Activated CD8-positive, alpha-beta memory T cell treated with anti-CD3 and anti-CD28 coated beads for 1 hour (primary cell): ENCODE results near the gene WEE2.
"Not testable (repeated sequence)": the region's sequence is repeated elsewhere in the genome, so short reads cannot be mapped to it uniquely, and the experiment has no call there.

ENCODE experiments used
- DNase-seq, 2 donors: peaks; one replicate each; pipeline ENCODE4 v3.0.0-alpha.2; 2020; ENCODE audit warnings: low read depth in 1 of 2; ENCODE audit errors: extremely low read depth in 1 of 2

WEE2 gene

GRCh38 chr7:141689072-141689825 is 18.9 kb upstream of the WEE2 start:
- not testable (repeated sequence) for DNase-seq

- no peak for DNase-seq
Measured at GRCh38 chr7:141691540-141691939, 16.6 kb upstream of the WEE2 start.

GRCh38 chr7:141691961-141692360 is 16.2 kb upstream of the WEE2 start:
- DNase-seq: no peak

- DNase-seq: no peak
Measured at GRCh38 chr7:141693082-141693481, 15.1 kb upstream of the WEE2 start.

- DNase-seq: no peak
Measured at GRCh38 chr7:141695803-141696289, 12.3 kb upstream of the WEE2 start.

- DNase-seq: no peak
Measured at GRCh38 chr7:141696348-141696747, 11.8 kb upstream of the WEE2 start.

- DNase-seq: no peak
Measured at GRCh38 chr7:141697211-141697871, 10.8 kb upstream of the WEE2 start.

GRCh38 chr7:141698247-141699015 is 9.7 kb upstream of the WEE2 start:
- DNase-seq: no peak

GRCh38 chr7:141699860-141700259 is 8.3 kb upstream of the WEE2 start:
- no peak for DNase-seq

GRCh38 chr7:141700296-141700847 is 7.8 kb upstream of the WEE2 start:
- DNase-seq: no peak

- DNase-seq: no peak
Measured at GRCh38 chr7:141700848-141701371, 7.2 kb upstream of the WEE2 start.

GRCh38 chr7:141701489-141702046 is 6.6 kb upstream of the WEE2 start:
- DNase-seq: peak; percentile 46 to 52

- DNase-seq: peak in 1 of 2 donors; percentile 47
Measured at GRCh38 chr7:141702047-141702567, 6.0 kb upstream of the WEE2 start, which contains the start of gene DENND11. TSS of gene DENND11 (minus strand) at chr7:141702166. CDS start at chr7:141702153, 13 bp downstream.

- no peak for DNase-seq
Measured at GRCh38 chr7:141702892-141703291, 5.3 kb upstream of the WEE2 start.

GRCh38 chr7:141704112-141704511 is 4.0 kb upstream of the WEE2 start:
- no peak for DNase-seq

GRCh38 chr7:141704741-141705140 is 3.4 kb upstream of the WEE2 start:
- DNase-seq: no peak

- DNase-seq: no peak
Measured at GRCh38 chr7:141706239-141707064, 1.7 kb upstream of the WEE2 start.

GRCh38 chr7:141709318-141709717 is 1.2 kb downstream of the WEE2 start:
- no peak for DNase-seq

GRCh38 chr7:141709749-141710148 is 1.6 kb downstream of the WEE2 start:
- DNase-seq: no peak
